Skeletal muscle cell (primary cell): ENCODE measurements around the gene KLHL29.

Experiments
- DNase-seq: peaks from one replicate; pipeline ENCODE4 v3.0.0-alpha.2; 2010; ENCODE audit warnings: low read depth
- H3K4me3 ChIP-seq: 2 replicates; pipeline ENCODE4 v1.5.1; 2011; ENCODE audit warnings: low read depth, mild to moderate bottlenecking, control low read depth, low read length, moderate library complexity

The KLHL29 gene

DNA sequence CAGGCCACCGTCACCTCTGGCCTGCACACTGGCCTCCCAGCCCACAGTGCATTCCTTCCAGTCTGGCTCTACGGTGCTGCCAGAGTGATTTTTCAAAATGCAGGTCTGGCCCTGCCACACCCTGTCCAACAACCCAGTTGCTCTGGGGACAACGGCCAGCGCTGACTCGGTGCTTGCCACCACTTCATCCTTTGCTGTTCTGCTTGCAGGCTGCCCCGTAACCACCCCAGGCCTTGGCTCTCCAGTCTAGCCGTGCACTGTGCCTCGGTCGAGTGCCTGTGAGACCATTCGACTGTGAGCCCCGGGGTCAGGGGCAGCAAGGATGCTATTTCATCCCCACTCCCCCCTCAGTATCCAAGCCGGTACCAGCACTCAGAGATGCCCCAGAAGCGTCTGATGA, 262.6 kb downstream of the KLHL29 start:
- H3K4me3 ChIP-seq = no peak overlapping the region
- DNase-seq = no peak

DNA sequence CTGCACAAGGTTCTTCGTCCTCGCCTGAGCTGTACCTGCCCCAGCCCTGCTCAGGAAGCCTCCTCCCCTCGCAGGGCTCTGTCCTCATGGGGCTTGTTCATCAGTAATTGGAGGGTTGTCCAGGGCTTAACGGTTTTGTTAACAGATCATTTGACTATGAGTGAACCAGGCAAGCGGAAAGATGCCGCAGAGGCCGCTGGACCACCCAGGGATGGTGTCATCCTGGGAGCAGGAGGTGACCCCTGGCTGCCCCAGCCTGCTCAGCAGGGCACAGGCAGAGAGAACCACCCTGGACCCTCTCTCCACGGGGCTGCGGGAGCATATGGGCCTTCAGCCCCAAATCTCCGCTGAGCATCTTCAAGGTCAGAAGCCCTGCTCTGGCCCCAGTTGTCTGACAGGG, 264.3 kb downstream of the KLHL29 start:
- no peak overlapping the region for H3K4me3 ChIP-seq
- no peak for DNase-seq

DNA sequence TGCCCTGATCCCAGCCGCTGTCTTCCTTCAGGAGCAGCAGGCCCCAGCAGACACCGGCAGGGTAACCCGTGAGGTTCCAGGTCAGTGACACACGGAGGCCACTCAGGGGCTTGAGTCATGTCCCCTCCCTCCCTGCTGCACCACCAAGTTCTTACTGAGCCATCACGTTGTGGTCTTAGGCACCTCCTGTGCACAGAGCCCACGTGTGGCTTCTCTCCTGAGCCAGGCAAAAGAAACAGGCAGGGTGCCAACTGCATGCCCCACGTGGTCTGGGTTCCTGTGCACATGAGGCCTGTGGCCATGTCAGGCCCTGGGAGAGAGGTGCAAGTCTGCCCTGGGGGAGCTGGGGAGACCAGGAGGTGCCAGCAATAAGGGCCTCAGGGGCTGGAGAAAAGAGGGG, 264.8 kb downstream of the KLHL29 start:
- H3K4me3 ChIP-seq = no peak overlapping the region
- no peak for DNase-seq

DNA sequence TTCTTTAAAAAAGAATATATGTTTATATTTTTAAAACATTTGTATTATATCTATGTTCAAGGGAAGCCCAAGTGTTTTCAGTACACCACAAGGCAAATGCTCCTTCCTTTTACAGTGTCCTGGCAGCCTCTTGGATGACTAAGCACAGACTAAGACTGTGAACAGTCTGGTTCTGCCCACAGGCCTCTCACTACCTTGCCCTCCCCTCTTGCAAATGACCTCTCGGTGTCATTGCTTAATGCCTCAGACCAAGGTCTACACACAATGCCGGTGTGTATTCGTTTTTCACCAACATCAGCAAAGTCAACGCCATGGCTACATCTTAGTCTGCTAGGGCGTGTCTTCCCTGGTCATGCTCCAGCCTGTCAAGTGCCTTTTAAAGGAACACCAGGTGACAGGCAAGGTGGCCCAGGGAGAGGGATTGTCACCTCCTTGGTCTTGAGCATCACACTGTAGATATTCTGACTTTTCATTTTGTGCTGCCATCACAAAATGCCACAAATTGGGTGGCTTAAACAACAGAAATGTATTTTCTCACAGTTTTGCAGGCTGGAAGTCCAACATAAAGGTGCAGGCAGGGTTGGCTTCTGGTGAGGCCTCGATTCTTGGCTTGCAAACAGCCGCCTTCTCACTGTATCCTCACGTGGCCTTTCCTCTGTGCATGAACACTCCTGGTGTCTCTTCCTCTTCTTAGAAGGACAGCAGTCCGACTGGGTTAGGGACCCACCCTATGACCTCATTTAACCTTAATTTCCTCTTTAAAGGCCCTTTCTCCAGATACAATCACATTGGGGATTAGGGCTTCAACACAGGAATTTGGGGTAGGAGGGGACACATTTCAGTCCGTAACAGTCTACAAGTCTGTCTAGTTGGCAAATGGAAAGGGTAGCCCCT, 266.5 kb downstream of the KLHL29 start:
- peak; percentile 80 for DNase-seq
- H3K4me3 ChIP-seq = no peak overlapping the region

DNA sequence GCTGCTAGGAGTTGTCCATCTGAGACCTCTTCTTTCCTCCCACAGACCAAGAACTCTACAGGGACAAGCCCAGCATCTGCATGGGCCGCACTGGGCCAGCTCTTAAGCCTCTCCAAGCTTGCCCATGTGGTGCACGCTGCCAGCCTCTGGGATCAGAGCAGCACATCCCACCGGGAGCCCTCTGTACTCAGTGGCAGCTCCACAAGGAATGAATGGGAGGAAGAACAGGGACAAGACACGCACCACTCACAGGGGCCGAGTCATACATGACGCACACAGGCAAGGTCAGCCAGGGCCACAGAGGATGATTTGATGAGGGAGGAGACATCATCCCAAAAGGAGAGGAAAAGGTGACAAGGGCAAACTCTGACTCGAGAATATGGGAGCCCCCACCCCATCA, 268.3 kb downstream of the KLHL29 start:
- no peak overlapping the region for H3K4me3 ChIP-seq
- no peak for DNase-seq

DNA sequence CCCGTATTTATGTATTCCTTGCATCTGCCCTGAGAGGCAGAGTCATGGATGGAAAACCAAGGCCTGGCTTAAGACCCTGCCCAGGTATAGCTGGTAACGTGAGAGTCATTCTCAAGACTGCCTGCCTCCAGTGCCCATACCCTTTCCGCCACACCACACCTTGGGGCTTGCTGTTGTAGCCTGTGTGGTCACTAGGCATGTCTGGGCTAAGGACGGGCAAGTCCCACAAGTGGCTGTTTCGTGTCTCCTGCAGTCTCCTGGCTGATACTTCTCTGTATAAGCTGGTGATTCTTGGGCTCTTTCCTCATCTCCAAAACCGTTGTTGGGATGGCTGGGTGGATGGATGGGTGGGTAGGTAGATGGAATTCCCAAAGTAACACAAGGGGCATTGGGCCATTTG, 269.8 kb downstream of the KLHL29 start:
- DNase-seq = no peak
- no peak overlapping the region for H3K4me3 ChIP-seq

DNA sequence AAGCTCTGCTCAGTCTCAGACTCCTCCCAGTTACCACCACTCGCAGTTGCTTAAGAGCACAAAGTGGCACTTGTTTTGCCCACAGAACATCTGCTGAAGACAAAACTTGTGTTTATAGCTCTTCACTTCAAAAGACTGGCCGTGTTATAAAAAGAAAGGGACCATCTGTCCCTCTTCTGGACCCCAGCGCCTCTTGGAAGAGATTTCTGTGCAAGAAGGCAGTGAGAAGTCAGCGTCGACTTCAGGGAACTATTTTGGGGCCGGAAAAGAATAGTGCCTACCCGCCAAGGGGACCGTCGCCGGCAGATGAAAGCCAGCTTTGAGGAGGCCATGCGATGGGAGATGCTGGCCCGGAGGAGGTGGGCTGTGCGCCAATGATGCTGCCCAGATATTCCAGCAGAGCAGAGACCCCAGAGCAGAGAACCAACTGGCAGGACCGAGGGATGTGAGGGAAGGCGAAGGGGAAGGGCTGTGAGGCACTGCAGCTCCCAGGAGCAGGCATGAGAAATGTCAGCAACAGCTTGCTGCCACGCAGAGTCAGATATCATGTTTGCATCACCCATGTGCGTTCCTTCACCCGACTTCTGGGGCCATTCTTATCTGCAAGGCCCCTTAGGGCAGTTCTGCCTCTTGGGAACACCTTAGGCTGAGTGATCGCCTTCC, 271.1 kb downstream of the KLHL29 start:
- H3K4me3 ChIP-seq = no peak overlapping the region
- DNase-seq = no peak

DNA sequence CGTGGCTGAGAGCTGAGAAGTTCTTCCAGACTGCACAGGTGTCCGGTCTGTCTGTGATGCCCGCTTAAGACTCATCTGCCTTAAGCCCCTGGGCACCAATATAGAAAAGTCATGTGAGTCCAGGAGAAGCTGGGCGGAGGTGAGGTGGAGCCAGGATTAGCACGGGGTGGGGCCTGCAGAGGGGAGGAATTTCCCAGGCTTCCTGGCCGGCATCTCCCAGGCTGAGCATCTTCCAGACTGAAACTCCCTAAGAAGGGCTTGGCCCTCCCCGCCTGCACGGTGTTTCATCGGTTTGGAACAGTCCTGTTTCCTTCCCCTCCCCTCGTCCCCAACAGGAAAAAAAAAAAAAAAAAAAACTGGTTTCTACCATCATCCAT, 271.6 kb downstream of the KLHL29 start:
- no peak for DNase-seq
- H3K4me3 ChIP-seq = no peak overlapping the region

DNA sequence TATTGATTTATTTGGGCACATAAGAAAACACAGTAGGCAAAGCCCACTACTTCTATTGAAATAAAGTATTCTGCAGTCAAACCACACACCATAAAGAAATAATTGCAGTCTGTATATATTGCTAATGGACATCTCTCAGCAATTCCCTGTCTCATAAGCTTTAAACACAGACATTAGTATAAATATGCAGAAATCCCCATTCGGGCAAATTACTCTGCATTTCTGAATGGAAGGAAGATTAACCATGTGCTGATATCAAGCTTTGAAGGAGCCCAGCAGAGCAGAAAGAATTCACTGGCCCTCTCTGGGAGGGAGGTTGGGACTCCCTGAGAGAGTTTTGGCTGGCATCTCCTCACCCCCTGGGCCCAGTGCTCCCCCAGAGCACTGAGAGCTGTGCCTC, 272.4 kb downstream of the KLHL29 start:
- H3K4me3 ChIP-seq = no peak overlapping the region
- DNase-seq = no peak

DNA sequence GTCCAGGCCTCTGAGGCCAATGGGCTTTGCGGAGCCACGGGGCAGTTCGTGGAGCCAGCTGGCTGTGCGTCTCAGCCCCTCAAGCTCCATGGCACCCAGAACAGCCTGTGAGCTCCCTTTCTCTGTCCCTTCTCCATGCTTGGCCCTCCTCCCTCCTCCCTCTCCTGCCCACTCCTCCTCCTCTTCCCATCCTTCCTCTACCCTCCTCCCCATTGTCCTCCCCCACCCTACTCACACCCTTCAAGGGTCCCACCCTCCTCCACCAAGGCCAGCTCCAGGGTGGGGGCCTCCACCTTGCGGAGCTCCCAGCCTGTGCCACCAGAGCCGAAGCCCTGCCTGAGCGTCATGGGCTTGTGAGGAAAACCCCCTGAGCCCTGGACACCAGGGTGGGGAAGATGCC, 273.0 kb downstream of the KLHL29 start:
- H3K4me3 ChIP-seq = no peak overlapping the region

DNA sequence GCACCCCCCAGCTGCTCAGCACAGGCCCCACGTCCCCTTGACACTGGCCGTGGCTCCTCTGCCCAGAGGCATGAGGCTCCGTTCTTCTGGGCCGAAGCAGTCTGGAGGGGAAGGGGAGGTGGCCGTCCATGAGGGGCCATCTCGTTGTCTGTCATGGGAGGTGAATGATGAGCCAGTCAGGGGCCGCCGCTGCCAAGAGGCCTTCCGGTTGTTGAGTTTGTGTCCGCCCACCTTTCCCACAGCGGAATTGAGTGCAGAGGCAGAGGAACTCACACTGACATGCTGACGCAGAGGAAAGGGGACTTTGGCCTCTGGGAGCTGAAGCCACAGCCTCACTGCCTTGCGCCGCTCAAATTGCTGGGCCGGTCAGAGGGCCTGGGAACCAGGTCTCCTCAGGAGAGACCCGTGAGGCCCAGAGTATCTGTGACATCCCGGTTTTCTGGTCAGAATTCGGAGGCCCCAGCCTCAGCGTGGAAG, 273.5 kb downstream of the KLHL29 start:
- no peak overlapping the region for H3K4me3 ChIP-seq
- peak; percentile 59 for DNase-seq

More for the DNA sequence above, 273.0 kb downstream of the KLHL29 start:
- DNase-seq = no peak

DNA sequence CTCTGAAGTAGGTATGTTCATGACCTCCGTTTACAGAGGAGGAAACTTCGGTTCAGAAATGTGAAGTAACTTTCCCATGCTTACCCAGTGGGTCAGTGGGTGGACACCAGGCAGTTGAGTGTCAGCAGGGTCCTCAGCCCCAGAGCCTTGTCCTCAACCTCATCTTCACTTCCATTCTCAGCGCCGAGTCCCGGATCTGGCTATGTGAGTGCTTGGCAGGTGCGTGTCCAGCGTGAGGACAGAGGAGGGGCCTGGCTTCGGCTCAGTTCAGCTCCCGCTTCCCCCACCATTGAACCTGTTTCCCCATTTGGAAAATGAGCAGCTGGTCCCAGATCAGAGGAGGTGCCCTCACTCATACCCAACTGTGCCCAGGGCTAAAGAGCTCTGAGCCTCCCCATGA, 274.3 kb downstream of the KLHL29 start:
- no peak for DNase-seq
- H3K4me3 ChIP-seq = no peak overlapping the region

DNA sequence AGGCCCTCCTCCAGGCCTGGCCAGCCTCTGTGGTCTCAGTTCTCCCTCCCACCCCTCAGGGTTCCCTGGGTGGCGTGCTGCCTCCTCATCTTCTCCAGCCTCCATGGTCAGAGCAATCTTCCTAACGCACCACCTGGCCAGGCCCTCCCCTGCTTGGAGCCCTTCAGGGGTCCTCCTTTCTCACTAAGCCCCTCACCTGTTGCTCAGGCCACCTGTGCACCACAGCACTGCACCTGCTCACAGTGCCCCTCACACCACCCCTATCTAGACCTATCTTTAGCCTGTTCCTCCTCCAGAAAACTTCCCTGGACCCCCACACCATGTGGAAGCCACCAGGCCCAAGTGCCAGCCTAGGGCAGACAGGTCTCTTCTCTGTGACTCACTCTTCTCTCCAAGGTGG, 274.8 kb downstream of the KLHL29 start:
- DNase-seq = no peak
- H3K4me3 ChIP-seq = no peak overlapping the region

DNA sequence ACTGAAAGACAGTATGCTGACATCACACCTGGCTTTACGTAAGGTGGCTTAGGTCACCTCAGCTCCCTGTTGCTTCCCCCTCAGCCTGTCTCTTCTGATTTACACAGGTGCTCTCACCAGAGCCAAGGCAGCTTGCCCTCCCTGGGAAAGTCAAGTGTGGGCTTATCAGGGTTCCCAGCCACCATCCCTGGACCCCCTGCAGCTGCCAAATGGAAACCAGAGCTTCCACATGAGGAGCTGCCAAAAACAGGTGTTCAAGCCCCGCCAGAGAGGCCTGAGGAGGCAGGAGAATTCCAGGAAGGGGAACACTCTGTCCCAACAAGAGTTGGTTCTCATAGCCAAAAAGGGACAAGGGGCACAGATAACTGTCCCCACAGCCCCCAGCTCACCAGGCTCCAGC, 275.3 kb downstream of the KLHL29 start:
- H3K4me3 ChIP-seq = no peak overlapping the region
- no peak for DNase-seq

DNA sequence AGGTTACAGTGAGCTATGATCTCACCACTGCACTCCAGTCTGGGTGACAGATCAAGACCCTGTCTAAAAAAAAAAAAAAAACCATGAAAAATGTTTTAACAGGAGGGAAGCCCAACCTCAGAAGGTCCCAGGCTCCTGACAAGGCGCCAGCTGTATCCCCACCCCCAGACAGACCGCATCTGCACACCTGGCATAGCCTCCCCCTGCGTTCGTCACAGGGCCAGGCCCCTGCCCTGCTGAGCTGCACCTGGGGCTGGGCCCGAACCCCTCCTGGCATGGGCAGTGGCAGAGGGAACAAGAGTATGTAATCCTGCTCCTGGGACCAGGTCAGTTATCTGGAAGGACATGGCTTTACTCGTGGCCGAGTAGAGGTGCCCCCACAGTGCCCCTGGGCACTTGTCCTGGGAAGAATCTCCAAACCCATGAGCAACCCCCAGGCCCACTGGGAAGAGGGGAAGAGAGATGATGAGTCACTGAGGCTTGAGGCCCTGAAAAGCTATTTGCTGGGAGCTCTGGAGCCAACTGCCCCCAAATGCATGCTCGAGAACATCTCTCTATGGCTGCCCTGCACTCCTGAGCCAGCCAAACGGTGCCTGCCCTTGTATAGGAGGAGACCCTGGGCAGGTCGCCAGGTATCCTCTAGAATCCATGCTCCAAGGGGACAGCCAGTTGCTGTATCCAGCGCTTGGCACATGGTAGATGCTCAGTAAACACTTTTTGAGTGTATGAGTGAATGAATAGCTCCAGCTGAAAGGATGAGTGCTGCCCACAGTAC, 276.5 kb downstream of the KLHL29 start:
- H3K4me3 ChIP-seq = no peak overlapping the region
- DNase-seq = no peak

DNA sequence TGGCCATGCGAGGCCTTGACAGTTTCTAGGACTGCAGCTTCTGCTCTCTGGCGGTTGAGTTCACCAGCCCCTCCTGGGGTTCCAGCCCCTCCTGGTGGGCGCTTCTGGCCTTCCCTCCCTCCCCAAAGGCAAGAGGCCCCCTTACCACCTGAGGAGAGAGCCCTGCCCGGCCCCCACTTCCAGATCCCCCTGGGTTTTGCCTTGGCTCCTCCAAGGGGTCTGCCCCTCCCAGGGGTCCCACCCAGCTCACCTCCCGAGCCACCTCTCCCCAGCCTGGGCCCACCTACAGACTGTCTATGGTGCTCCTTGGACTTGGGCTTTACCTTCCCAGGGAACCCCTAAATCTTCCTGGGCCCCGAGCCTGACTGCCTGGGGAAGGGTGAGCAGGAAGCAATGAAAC, 277.5 kb downstream of the KLHL29 start:
- H3K4me3 ChIP-seq = no peak overlapping the region
- no peak for DNase-seq

DNA sequence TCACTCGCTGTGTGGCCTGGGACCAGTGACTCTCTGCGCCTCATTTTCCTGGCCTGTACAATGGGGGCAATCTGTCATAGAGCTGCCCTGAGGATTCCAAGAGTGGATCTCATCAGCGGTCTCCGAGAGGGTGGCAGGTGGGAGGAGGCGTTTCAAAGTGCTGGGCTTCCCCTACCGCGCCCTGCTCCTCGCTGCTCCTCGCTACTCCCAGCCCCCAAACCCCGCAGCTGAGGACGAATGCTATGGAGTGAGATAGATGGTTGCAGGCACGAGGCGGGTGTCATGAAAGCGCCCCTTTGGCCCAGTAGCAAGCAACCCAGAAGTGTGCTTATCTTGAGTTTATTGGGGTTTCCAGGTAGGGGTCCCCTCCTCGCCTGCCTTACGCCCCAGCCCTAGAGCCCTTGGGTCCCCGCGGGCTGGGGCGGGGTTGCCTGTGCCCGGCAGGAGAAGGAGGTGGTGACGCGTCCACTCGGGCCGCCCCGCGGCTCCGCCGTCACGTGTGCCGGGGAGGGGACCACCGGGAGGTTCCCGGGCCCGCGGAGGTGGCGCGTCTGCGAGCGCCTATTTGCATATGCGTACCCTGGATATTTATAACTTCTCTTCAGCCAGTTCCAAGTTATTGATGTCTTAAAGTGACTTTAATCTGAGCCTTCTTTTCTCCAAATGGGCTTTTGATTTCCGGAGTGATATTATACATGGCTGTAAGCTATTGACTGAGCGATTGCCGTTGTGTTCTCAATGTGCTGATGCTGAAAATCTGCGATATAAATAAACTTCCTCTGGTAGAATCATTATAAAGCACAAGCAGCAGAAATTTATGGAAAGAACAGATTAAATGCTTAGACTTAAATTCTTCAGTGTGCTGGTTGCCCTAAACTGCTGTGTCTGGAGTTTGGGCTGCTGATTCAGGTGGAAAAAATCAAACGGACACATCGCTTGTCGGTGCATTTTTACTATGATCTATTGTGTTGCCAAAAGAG, 278.3 kb downstream of the KLHL29 start:
- no peak for DNase-seq
- peak overlapping the region; percentile 32 for H3K4me3 ChIP-seq

DNA sequence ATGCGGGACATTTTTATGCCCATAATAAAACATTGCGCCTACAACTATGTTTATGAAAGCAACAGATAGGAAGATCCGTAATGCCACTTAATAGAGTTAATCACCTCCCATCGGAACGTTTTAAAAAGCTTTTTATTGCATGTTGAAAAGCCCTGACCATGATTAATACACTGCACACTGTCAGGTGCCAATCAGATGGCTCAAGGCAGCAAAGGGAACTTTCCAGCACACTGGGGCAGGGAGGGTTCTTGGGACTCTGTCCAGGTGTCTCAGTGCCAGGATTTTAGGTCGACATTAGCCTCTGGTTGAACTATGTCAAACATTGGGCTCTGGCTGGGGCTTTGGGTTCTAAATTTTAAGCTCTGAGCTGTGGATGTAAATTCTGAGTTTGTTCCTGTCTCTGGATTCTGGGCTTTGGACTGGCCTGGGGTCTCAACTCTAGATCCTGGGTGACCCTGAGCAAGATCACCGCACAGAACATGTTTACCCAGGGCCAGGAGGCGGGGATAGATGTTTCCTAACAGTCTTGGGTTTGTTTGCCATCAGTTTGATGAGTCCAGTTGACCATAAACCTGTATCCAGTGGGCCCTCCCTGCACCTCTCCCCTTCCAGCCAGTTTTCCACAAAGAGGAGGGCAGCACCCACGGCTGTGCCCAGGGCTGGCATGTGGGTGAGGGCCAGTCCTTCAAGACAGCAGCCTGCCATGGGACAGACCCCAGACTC, 279.2 kb downstream of the KLHL29 start:
- H3K4me3 ChIP-seq = no peak overlapping the region
- no peak for DNase-seq
